Lung microvascular endothelial cell (primary cell): ENCODE data around the gene PEX26. TPM values are rescaled to one million over a fixed set of nuclear protein-coding genes. Genes with fewer than 3 reads are reported as not detected.
"Not testable (repeated sequence)": the region's sequence is repeated elsewhere in the genome, so short reads cannot be mapped to it uniquely, and the experiment has no call there.

Experiments used
- DNase-seq, 2 donors: peaks; one replicate each; pipeline versions ENCODE4 v3.0.0 to v3.0.0-alpha.2; 2010; ENCODE audit warnings: low read depth in 2 of 2
- total RNA-seq: library from RNA; depleted of rRNA; stranded (reverse); fragments of >200 nt; gene quantifications from 2 replicates; pipeline ENCODE4 v1.2.1, GENCODE V29; 2014

The PEX26 gene
- total RNA-seq: 8.5 and 13.3 TPM in 2 replicates

DNA sequence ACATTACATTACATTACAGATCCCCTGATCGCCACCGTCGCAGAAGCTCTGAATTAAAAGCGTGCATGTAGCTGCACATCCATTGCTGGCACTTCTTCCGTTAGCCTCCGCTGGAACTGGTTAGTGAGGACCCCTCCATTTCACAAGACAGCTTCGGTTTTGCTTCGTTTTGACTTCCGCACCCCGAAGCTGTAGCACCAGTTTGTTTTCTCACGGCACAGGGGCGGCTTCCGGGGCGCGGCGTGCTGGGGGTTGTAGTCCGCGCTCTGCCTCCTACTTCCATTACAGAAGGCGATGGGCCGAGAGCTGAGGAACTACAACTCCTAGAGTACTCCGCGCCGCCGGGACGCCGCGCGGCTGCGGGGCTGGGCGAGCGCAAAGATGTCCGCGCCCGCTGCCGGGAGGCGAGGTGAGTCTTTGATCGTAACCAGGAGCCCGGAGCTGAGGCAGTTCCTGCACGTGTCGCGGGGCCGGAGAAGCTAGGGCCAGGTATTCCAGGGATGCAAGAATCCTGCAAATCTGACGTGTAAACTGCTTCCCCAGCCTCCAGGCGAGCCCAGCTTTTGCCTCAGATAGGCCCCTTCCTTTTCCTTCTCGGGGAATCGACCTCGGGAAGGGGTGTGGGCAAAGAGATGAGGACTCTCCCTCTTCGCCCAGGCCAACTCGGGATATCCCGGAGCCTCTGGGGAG, at the start of gene PEX26:
Gene PEX26, plus strand, starts transcription at position 352 of the 690 bp plus-strand sequence. CDS start 387 bp downstream, outside the sequence.
- DNase-seq: peak; percentile 90 to 95

- DNase-seq: no peak
Observed at GRCh38 chr22:18028817-18029527, 48.8 kb upstream of the PEX26 start.

DNA sequence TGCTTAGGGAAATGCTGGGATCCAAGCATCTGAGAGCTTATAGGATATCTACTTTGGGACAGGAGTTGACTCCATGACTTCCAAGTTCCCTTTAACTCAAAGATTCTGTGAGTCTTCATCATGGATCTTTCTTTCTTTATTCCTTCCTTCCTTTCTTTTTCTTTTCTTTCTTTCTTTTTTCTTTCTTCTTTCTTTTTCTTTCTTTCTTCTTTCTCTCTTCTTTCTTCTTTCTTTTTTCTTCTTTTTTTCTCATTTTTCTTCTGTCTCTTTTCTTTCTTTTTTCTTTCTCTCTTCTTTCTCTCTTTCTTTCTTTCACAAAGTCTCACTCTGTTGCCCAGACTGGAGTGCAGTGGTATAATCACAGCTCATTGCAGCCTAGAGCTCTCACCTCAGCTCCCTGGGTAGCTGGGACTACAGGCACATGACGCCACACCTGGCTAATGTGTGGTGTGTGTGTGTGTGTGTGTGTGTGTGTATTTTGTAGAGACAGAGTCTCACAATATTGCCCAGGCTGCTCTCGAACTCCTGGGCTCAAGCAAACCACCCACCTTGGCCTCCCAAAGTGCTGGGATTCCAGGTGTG, 48.0 kb upstream of the PEX26 start:
- DNase-seq: no peak

DNA sequence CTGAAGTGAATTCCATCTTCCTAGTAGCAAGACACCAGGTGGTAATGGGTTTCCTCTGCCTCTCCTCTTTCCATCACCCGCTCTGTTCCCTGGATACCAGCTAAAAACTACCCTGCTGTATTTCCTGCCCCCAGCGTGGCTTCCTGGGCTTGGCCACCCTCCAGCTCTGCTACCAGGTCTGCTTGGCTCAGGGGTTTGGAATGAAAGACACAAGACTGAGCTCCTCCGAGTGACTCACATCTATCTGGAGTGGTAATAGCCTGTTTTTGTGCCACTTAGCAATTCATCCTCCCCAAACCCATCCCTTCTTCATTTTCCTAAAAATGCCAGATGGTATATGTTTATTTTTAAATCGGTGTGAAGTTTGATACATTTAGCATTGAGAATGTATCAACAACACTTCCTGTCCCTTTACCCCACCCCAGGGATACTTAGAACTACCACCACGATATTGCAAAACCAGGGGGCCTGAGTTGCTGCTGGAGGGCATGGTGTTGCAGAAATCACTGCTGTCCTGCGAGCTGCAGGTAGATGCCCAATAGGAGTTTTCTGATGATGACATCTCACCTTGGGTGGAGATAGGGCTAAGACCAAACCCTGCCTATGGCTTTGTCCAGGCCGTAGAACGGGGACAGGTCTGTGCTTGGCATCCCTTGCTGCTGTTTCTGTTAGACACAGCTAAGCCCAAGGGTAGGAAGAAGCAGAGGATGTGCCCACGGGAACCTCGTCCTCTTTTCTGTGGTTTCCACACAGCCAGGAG, 45.9 kb upstream of the PEX26 start:
- peak in 1 of 2 donors; percentile 75 for DNase-seq

- DNase-seq: no peak
Observed at GRCh38 chr22:18032455-18033101, 45.2 kb upstream of the PEX26 start.

- no peak for DNase-seq
Observed at GRCh38 chr22:18033204-18033998, 44.4 kb upstream of the PEX26 start.

- DNase-seq: no peak
Observed at GRCh38 chr22:18034076-18034475, 43.7 kb upstream of the PEX26 start.

- DNase-seq: no peak
Observed at GRCh38 chr22:18035751-18036150, 42.0 kb upstream of the PEX26 start.

GRCh38 chr22:18040898-18041297, 36.9 kb upstream of the PEX26 start:
- DNase-seq: not testable (repeated sequence)

- no peak for DNase-seq
Observed at GRCh38 chr22:18042685-18043084, 35.1 kb upstream of the PEX26 start.

GRCh38 chr22:18044548-18045271, 33.1 kb upstream of the PEX26 start:
- peak in 1 of 2 donors; percentile 40 for DNase-seq

DNA sequence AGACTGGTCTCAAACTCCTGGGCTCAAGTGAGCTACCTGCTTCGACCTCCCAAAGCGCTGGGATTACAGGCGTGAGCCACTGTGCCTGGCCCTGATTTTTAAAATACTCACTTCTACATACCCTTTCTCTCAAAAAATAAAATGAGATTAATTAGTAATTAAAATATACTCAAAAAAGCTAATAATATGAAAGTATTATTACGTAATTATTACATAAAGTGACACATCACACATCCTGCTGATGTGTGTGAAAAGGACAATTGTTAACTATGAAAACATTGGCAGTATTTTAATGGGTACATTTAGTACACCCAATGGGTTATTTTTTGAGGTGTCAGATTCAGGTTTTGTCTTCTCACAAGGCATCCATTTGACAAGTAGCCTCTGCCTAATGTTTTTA, 32.0 kb upstream of the PEX26 start:
- DNase-seq: no peak

GRCh38 chr22:18048041-18048440, 29.7 kb upstream of the PEX26 start:
- no peak for DNase-seq

GRCh38 chr22:18048441-18048898, 29.3 kb upstream of the PEX26 start:
- no peak for DNase-seq

DNA sequence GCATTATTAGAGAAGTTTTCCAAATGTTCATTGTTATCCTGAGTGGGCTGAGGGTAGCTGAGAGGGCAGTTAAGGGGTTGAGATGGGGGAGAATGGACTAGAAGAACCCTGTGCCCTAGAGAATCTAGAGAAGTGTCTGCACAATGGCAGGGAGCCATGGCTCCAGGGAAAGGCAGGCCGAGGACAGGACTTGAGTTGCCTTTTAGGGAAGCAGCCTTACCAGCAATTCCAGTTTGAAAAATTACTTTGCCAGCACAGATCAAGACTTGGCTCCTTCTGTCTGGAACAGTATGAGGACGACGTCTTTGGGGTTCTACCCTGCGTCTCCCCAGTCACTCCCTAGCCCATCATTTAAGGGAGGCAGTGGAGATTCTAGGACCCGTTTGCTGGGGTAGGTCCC, 27.7 kb upstream of the PEX26 start:
- no peak for DNase-seq

- DNase-seq: not testable (repeated sequence)
Observed at GRCh38 chr22:18051113-18051512, 26.7 kb upstream of the PEX26 start.

DNA sequence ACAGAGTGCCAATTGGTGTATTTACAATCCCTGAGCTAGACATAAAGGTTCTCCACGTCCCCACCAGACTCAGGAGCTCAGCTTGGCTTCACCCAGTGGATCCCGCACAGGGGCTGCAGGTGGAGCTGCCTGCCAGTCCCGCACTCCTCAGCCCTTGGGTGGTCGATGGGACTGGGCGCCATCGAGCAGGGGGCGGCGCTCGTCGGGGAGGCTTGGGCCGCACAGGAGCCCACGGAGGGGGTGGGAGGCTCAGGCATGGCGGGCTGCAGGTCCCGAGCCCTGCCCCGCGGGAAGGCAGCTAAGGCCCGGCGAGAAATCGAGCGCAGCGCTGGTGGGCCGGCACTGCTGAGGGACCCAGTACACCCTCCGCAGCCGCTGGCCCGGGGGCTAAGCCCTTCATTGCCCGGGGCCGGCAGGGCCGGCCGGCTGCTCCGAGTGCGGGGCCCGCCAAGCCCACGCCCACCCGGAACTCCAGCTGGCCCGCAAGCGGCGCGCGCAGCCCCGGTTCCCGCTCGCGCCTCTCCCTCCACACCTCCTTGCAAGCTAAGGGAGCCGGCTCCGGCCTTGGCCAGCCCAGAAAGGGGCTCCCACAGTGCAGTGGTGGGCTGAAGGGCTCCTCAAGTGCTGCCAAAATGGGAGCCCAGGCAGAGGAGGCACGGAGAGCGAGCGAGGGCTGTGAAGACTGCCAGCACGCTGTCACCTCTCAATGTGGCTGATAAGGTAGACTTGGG, 24.4 kb upstream of the PEX26 start:
- not testable (repeated sequence) for DNase-seq

- no peak for DNase-seq
Observed at GRCh38 chr22:18055619-18056160, 22.1 kb upstream of the PEX26 start.

GRCh38 chr22:18056161-18056666, 21.6 kb upstream of the PEX26 start:
- peak in 1 of 2 donors; percentile 55 for DNase-seq
